Activated CD4-positive, CD25-positive, alpha-beta regulatory T cell treated with anti-CD3 and anti-CD28 coated beads, Interleukin-2, amount 50 U/mL, for 24 hours (primary cell): Measurements from ENCODE around the gene PPP1R26.
"Not testable (repeated sequence)": the region's sequence is repeated elsewhere in the genome, so short reads cannot be mapped to it uniquely, and the experiment has no call there.

Experiments
- ATAC-seq, 2 donors: fragments of 150-1000 bp; cut with Tn5 transposase; one replicate each; pipeline ENCODE4 v1.10.0; 2021; ENCODE audit warnings: mild to moderate bottlenecking in 1 of 2, moderate library complexity in 1 of 2

The PPP1R26 gene

GRCh38 chr9:135522931-135523330 lies 43.3 kb downstream of the PPP1R26 start:
- no peak for ATAC-seq

- no peak for ATAC-seq
Measured at GRCh38 chr9:135523521-135524129, 44.0 kb downstream of the PPP1R26 start.

- no peak for ATAC-seq
Measured at GRCh38 chr9:135524130-135524861, 44.7 kb downstream of the PPP1R26 start.

GRCh38 chr9:135525241-135526088 lies 45.9 kb downstream of the PPP1R26 start:
- no peak for ATAC-seq

GRCh38 chr9:135526089-135526729 lies 46.6 kb downstream of the PPP1R26 start:
- no peak for ATAC-seq

GRCh38 chr9:135526730-135527571 lies 47.4 kb downstream of the PPP1R26 start:
- ATAC-seq = no peak

GRCh38 chr9:135528842-135529435 lies 49.4 kb downstream of the PPP1R26 start:
- not testable (repeated sequence) for ATAC-seq

GRCh38 chr9:135530146-135530545 lies 50.6 kb downstream of the PPP1R26 start:
- no peak for ATAC-seq

- ATAC-seq = no peak
Measured at GRCh38 chr9:135531096-135531495, 51.5 kb downstream of the PPP1R26 start.

GRCh38 chr9:135533113-135533512 lies 53.5 kb downstream of the PPP1R26 start:
- ATAC-seq = no peak

- ATAC-seq = no peak
Measured at GRCh38 chr9:135533674-135534073, 54.1 kb downstream of the PPP1R26 start.

- ATAC-seq = not testable (repeated sequence)
Measured at GRCh38 chr9:135534192-135534711, 54.7 kb downstream of the PPP1R26 start.

- ATAC-seq = not testable (repeated sequence)
Measured at GRCh38 chr9:135534826-135535225, 55.2 kb downstream of the PPP1R26 start.

- ATAC-seq = not testable (repeated sequence)
Measured at GRCh38 chr9:135535631-135536030, 56.0 kb downstream of the PPP1R26 start.

- no peak for ATAC-seq
Measured at GRCh38 chr9:135536216-135536615, 56.6 kb downstream of the PPP1R26 start.
